GM18870 (cell line): ENCODE measurements around the gene PITPNB.

Experiments used
- ATAC-seq: cut with Tn5 transposase; IDR thresholded peaks from one replicate; pipeline ENCODE4 v1.9.1; 2021; ENCODE audit warnings: moderate library complexity; ENCODE audit not compliant: unreplicated experiment

Gene PITPNB

GRCh38 chr22:27881421-27881820 lies 37.6 kb downstream of the PITPNB start:
- ATAC-seq, result no peak

- no peak for ATAC-seq
Measured at GRCh38 chr22:27880778-27881394, 38.2 kb downstream of the PITPNB start.

GRCh38 chr22:27879923-27880322 lies 39.1 kb downstream of the PITPNB start:
- ATAC-seq, result no peak

- ATAC-seq, result no peak
Measured at GRCh38 chr22:27878541-27878940, 40.5 kb downstream of the PITPNB start.

- no peak for ATAC-seq
Measured at GRCh38 chr22:27877501-27877900, 41.6 kb downstream of the PITPNB start.

GRCh38 chr22:27876684-27877083 lies 42.4 kb downstream of the PITPNB start:
- no peak for ATAC-seq

GRCh38 chr22:27875951-27876350 lies 43.1 kb downstream of the PITPNB start:
- no peak for ATAC-seq

- no peak for ATAC-seq
Measured at GRCh38 chr22:27874764-27875163, 44.3 kb downstream of the PITPNB start.

GRCh38 chr22:27874185-27874584 lies 44.9 kb downstream of the PITPNB start:
- no peak for ATAC-seq

GRCh38 chr22:27873472-27873871 lies 45.6 kb downstream of the PITPNB start:
- ATAC-seq, result no peak

GRCh38 chr22:27872488-27872887 lies 46.6 kb downstream of the PITPNB start:
- no peak for ATAC-seq

GRCh38 chr22:27871306-27872014 lies 47.6 kb downstream of the PITPNB start:
- no peak for ATAC-seq

- ATAC-seq, result no peak
Measured at GRCh38 chr22:27870234-27871191, 48.5 kb downstream of the PITPNB start.

- no peak for ATAC-seq
Measured at GRCh38 chr22:27868732-27869282, 50.2 kb downstream of the PITPNB start.

- ATAC-seq, result no peak
Measured at GRCh38 chr22:27867953-27868731, 50.9 kb downstream of the PITPNB start.

GRCh38 chr22:27867085-27867952 lies 51.7 kb downstream of the PITPNB start:
- no peak for ATAC-seq

GRCh38 chr22:27866135-27867084 lies 52.6 kb downstream of the PITPNB start:
- no peak for ATAC-seq

GRCh38 chr22:27865496-27865895 lies 53.6 kb downstream of the PITPNB start:
- ATAC-seq, result no peak
